Ovary (tissue), 9 donors: Measurements from ENCODE around the gene CREM. TPM values are rescaled to one million over a fixed set of nuclear protein-coding genes. Genes with fewer than 3 reads are reported as not detected.

Experiments
- DNase-seq, 5 donors: peaks; one replicate each; pipeline ENCODE4 v3.0.0-alpha.2; 2019 to 2020
- H3K27ac ChIP-seq, 2 donors: fragments of 200-600 bp; one replicate each; pipeline versions ENCODE4 v1.5.1 to v1.8.0; 2019 to 2022
- H3K27me3 ChIP-seq: fragments of 200-600 bp; one replicate; pipeline ENCODE4 v1.8.0; 2022
- H3K36me3 ChIP-seq: fragments of 200-600 bp; sonication (generic); one replicate; pipeline ENCODE4 v1.5.1; 2019
- H3K4me1 ChIP-seq: one replicate; pipeline ENCODE4 v1.8.1; 2013; ENCODE audit warnings: mild to moderate bottlenecking, moderate library complexity; ENCODE audit not compliant: insufficient read depth
- H3K4me3 ChIP-seq: fragments of 200-600 bp; sonication (generic); one replicate; pipeline ENCODE4 v1.5.1; 2017
- H3K9me3 ChIP-seq, 2 donors: fragments of 200-600 bp in 1 of 2; sonication (generic) in 1 of 2; one replicate each; pipeline versions ENCODE4 v1.5.1 to v1.8.1; 2013 to 2019; ENCODE audit warnings: mild to moderate bottlenecking in 1 of 2, moderate library complexity in 1 of 2
- EP300 ChIP-seq: sonication (generic); formaldehyde crosslinking; IDR thresholded peaks from one replicate; pipeline ENCODE4 v1.6.1; 2017; ENCODE audit warnings: antibody characterized with exemption
- POLR2A ChIP-seq: fragments of 450-650 bp; IDR thresholded peaks from one replicate; pipeline ENCODE4 v1.6.1; 2017; ENCODE audit warnings: antibody characterized with exemption, mild to moderate bottlenecking, moderate library complexity
- WGBS, 3 donors: extraction: QIAGEN DNeasy Blood & Tissue Kit in 1 of 3; methylation state at CpG; one replicate each; pipeline versions ENCODE4 v1.1.5 to v1.1.7; 2013 to 2017; 5-methylcytosine and 5-hydroxymethylcytosine counted together
- intact Hi-C, 4 donors: fragments of 100-400 bp; cut with DNase I; formaldehyde crosslinking; loops; one replicate each; pipeline versions ENCODE4 v1.11.0 to v1.15.1; 2022 to 2023
- polyA plus RNA-seq, 2 donors: library from polyadenylated mRNA; stranded (reverse); fragments of 200-250 nt in 1 of 2; fragments of 350-450 nt in 1 of 2; fragmentation: Illumina TruSeq in 1 of 2; extraction: RNeasy Lipid Tissue Mini Kit (QIAGEN cat#74804) in 1 of 2; gene quantifications; one replicate each; pipeline ENCODE4 v1.2.3, GENCODE V29; 2013 to 2014
- total RNA-seq, 7 donors: library from RNA; depleted of rRNA in 2 of 7; stranded (reverse); fragments of >200 nt in 2 of 7; fragmentation: NEBNext Ultra II Directional in 3 of 7; extraction: Animal tissue kit (Norgen Biotek cat#: 25700) in 3 of 7; gene quantifications; one replicate each; pipeline versions ENCODE4 v1.1.0 to v1.2.4, GENCODE V29; 2016 to 2023
- TF ChIP-seq, protein P1 (sequence below), 3 donors: fragments of 450-650 bp in 2 of 3; fragments of 200-600 bp in 1 of 3; IDR thresholded peaks; one replicate each; pipeline versions ENCODE4 v1.5.1 to v1.8.0; 2016 to 2022; ENCODE audit warnings: antibody characterized with exemption in 3 of 3, mild to moderate bottlenecking in 1 of 3
- donor health status: DM: no; HTN: no; CAD: no; lungs with moderate emphysema.
- donor health status: DM: no; HTN: no; CAD: no.
- donor health status: Bipolar disorder and iron deficiency.
- donor health status: DM: yes; HTN: yes; CAD: no.
- donor health status: DM: no; HTN: no; CAD: no.
- donor health status: DM: yes; HTN: yes; CAD: no.

The CREM gene
- total and polyA plus RNA-seq, 9 donors: 24.4 to 87.2 (median 41.5) TPM

DNA sequence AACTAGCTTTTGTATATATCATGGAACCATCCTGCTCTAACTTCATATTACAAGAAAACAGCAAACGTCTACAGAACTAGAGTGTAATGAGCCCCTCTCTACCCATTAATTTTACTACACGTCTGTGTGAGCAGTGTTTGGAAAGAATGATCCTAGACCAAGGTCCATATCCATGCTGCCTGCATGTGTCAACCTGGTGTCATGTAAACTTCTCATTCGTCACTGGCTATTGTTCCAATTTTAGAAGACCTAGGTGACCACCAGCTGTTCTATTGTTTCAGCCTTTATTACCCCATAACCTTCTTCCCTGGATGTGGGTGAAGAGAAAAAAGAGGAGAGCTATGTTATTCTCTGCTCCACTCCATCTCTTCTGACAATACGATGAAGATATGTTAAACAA is 77.1 kb downstream of the CREM start:
- Histone ChIP-seq H3K4me3 (no peak overlapping the region), H3K27me3 (no peaks in the 10 kb centered on the region), H3K27ac (no peak overlapping the region), H3K9me3 (no peaks in the 10 kb centered on the region), H3K36me3 (no peaks in the 10 kb centered on the region), H3K4me1 (no peaks in the 10 kb centered on the region)
- no peak for DNase-seq
- intact Hi-C loops: no loop called here
- TF ChIP-seq, protein P1, sequence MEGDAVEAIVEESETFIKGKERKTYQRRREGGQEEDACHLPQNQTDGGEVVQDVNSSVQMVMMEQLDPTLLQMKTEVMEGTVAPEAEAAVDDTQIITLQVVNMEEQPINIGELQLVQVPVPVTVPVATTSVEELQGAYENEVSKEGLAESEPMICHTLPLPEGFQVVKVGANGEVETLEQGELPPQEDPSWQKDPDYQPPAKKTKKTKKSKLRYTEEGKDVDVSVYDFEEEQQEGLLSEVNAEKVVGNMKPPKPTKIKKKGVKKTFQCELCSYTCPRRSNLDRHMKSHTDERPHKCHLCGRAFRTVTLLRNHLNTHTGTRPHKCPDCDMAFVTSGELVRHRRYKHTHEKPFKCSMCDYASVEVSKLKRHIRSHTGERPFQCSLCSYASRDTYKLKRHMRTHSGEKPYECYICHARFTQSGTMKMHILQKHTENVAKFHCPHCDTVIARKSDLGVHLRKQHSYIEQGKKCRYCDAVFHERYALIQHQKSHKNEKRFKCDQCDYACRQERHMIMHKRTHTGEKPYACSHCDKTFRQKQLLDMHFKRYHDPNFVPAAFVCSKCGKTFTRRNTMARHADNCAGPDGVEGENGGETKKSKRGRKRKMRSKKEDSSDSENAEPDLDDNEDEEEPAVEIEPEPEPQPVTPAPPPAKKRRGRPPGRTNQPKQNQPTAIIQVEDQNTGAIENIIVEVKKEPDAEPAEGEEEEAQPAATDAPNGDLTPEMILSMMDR (IDR thresholded peaks at IDR 0.05): no peak
- no peak for TF ChIP-seq POLR2A
- no peak for TF ChIP-seq EP300
- 86 to 90% (median 89%) methylated on average over 4 of the region's 4 CpGs for WGBS, 3 donors

GRCh38 chr10:35204650-35205319 is 78.1 kb downstream of the CREM start:
- no peaks in the 10 kb centered on the region for H3K9me3 ChIP-seq
- DNase-seq: no peak
- H3K4me3 ChIP-seq: no peak overlapping the region
- 86 to 91% (median 88%) methylated on average over 4 of the region's 4 CpGs for WGBS, 3 donors
- intact Hi-C loops: no loop called here
- no peak overlapping the region for H3K27ac ChIP-seq
- no peaks in the 10 kb centered on the region for H3K4me1 ChIP-seq
- TF ChIP-seq, protein P1 (IDR thresholded peaks at IDR 0.05): no peak
- TF ChIP-seq POLR2A (no peak), EP300 (no peak)
- H3K36me3 ChIP-seq: no peaks in the 10 kb centered on the region
- no peaks in the 10 kb centered on the region for H3K27me3 ChIP-seq

DNA sequence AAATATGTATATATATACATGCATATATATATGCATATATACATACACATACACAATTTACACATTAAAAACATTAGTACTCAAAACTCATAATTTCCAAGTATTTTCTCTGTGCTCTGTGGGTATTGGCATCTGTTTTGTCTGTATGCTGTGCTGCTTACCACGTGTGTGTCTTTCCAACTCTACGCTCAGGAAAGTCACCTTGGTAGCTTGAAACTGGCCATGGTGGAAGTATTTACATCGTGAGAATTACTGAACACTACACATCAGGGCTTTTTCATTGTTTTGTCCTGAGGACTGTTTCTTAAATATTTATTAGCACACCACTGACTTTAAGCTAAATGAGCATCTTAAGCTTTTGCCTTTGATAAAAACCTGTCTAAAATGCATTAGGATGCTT is 79.6 kb downstream of the CREM start:
- H3K27ac ChIP-seq: no peak overlapping the region
- TF ChIP-seq, protein P1 (IDR thresholded peaks at IDR 0.05): no peak
- TF ChIP-seq EP300 (no peak), POLR2A (no peak)
- WGBS, 3 donors: 90 to 92% (median 92%) methylated on average over 3 of the region's 3 CpGs
- intact Hi-C loops: no loop called here
- H3K4me3 ChIP-seq: no peak overlapping the region
- no peaks in the 10 kb centered on the region for H3K27me3 ChIP-seq
- DNase-seq: no peak
- H3K36me3 ChIP-seq: no peaks in the 10 kb centered on the region
- no peaks in the 10 kb centered on the region for H3K4me1 ChIP-seq
- no peaks in the 10 kb centered on the region for H3K9me3 ChIP-seq

- WGBS, 3 donors: 93 to 97% (median 96%) methylated on average over 5 of the region's 5 CpGs
Measured at GRCh38 chr10:35208536-35208935, 81.9 kb downstream of the CREM start.

More at GRCh38 chr10:35208536-35208935, 81.9 kb downstream of the CREM start:
- Histone ChIP-seq H3K4me3 (no peak overlapping the region), H3K36me3 (no peaks in the 10 kb centered on the region), H3K9me3 (no peaks in the 10 kb centered on the region), H3K4me1 (no peaks in the 10 kb centered on the region), H3K27me3 (no peaks in the 10 kb centered on the region), H3K27ac (no peak overlapping the region)
- TF ChIP-seq EP300: no peak
- TF ChIP-seq, protein P1 (IDR thresholded peaks at IDR 0.05): no peak
- TF ChIP-seq POLR2A: no peak
- intact Hi-C loops: no loop called here
- DNase-seq: no peak
